CD4-positive, alpha-beta memory T cell (primary cell): ENCODE results near the gene ZDHHC13. TPM values are rescaled to one million over a fixed set of nuclear protein-coding genes. Genes with fewer than 3 reads are reported as not detected.

ENCODE experiments used
- CTCF ChIA-PET: fragments of 350-600 bp; sonication (Branson Sonifier 250); formaldehyde crosslinking; loops from one replicate; lab custom pipeline; 2021; ENCODE audit warnings: inconsistent platforms; ENCODE audit not compliant: partially characterized antibody; lab: Charles Lee
- POLR2A ChIA-PET: fragments of 350-600 bp; sonication (Branson Sonifier 250); formaldehyde crosslinking; loops from one replicate; lab custom pipeline; 2021; ENCODE audit not compliant: partially characterized antibody; lab: Charles Lee
- DNase-seq, 5 donors: peaks; one replicate each; pipeline versions ENCODE4 v3.0.0 to v3.0.0-alpha.2; 2020 to 2022; ENCODE audit warnings: mixed read lengths in 1 of 5
- H3K27ac ChIP-seq: one replicate; pipeline ENCODE4 v1.7.0; 2013; ENCODE audit warnings: low read depth, low read length
- H3K27me3 ChIP-seq: 2 replicates; pipeline ENCODE4 v1.7.0; 2013; ENCODE audit warnings: mild to moderate bottlenecking, low read length, moderate library complexity; ENCODE audit not compliant: insufficient read depth
- H3K36me3 ChIP-seq: 2 replicates; pipeline ENCODE4 v1.7.0; 2013; ENCODE audit warnings: mild to moderate bottlenecking, low read length, moderate library complexity; ENCODE audit not compliant: insufficient read depth
- H3K4me1 ChIP-seq: 2 replicates; pipeline ENCODE4 v1.7.0; 2013; ENCODE audit warnings: mild to moderate bottlenecking, low read length, moderate library complexity; ENCODE audit not compliant: insufficient read depth
- H3K4me3 ChIP-seq, 2 donors: one replicate each; pipeline ENCODE4 v1.7.0; 2013; ENCODE audit warnings: low read length in 2 of 2, mild to moderate bottlenecking in 1 of 2
- H3K9me3 ChIP-seq, 2 donors: one replicate each; pipeline ENCODE4 v1.7.0; 2013; ENCODE audit warnings: low read length in 2 of 2, control low read depth in 1 of 2; ENCODE audit not compliant: control insufficient read depth in 1 of 2
- H3K27ac Mint-ChIP-seq, 7 donors: one replicate each; pipeline ENCODE4 v1.8.0; 2020 to 2021; ENCODE audit warnings: mixed read lengths in 7 of 7, mild to moderate bottlenecking in 6 of 7, inconsistent platforms in 3 of 7, moderate library complexity in 3 of 7
- H3K27me3 Mint-ChIP-seq, 2 donors: one replicate each; pipeline ENCODE4 v1.8.0; 2020 to 2021; ENCODE audit warnings: mixed read lengths in 2 of 2
- H3K36me3 Mint-ChIP-seq, 2 donors: one replicate each; pipeline ENCODE4 v1.8.0; 2020 to 2021; ENCODE audit warnings: mixed read lengths in 2 of 2, inconsistent platforms in 1 of 2, mild to moderate bottlenecking in 1 of 2
- H3K4me1 Mint-ChIP-seq, 4 donors: one replicate each; pipeline ENCODE4 v1.8.0; 2020 to 2021; ENCODE audit warnings: mixed read lengths in 4 of 4, mild to moderate bottlenecking in 1 of 4
- H3K4me3 Mint-ChIP-seq, 8 donors: one replicate each; pipeline ENCODE4 v1.8.0; 2020 to 2021; ENCODE audit warnings: mixed read lengths in 8 of 8, mild to moderate bottlenecking in 7 of 8, moderate library complexity in 6 of 8, inconsistent platforms in 3 of 8
- H3K9me3 Mint-ChIP-seq, 8 donors: one replicate each; pipeline ENCODE4 v1.8.0; 2020 to 2021; ENCODE audit warnings: mixed read lengths in 8 of 8, mild to moderate bottlenecking in 5 of 8, inconsistent platforms in 3 of 8, moderate library complexity in 1 of 8
- intact Hi-C: fragments of 100-400 bp; cut with micrococcal nuclease; formaldehyde crosslinking; loops from one replicate; pipeline ENCODE4 v1.15.1; 2023
- polyA plus RNA-seq, 2 donors: library from polyadenylated mRNA; unstranded; fragments of 300-500 nt; fragmentation: Illumina TruSeq; gene quantifications; one replicate each; pipeline ENCODE4 v1.2.3, GENCODE V29; 2021
- total RNA-seq, 2 experiments: library from RNA; stranded (reverse); gene quantifications; one replicate each; pipeline ENCODE4 v1.2.3, GENCODE V29; 2021

Gene ZDHHC13
- total and polyA plus RNA-seq, 4 experiments from 2014 or later, result 9.4 to 16.1 (median 15.4) TPM

GRCh38 chr11:19176629-19177186 is 59.7 kb downstream of the ZDHHC13 start:
- Histone ChIP-seq H3K9me3 (no peaks in the 10 kb centered on the region), H3K27me3 (no peaks in the 10 kb centered on the region), H3K36me3 (peaks cover 13% of the 10 kb centered on the region), H3K4me3 (no peak overlapping the region), H3K4me1 (no peaks in the 10 kb centered on the region), H3K27ac (no peak overlapping the region)
- no peak overlapping the region for H3K27ac Mint-ChIP-seq
- no peak for DNase-seq
- intact Hi-C loops, result no loop called here
- H3K9me3 Mint-ChIP-seq, result no peaks in the 10 kb centered on the region
- no peaks in the 10 kb centered on the region for H3K27me3 Mint-ChIP-seq
- no peak overlapping the region for H3K4me3 Mint-ChIP-seq
- ChIA-PET POLR2A (no interaction called here), CTCF (no interaction called here)
- peaks cover 38 to 44% of the 10 kb centered on the region in 2 donors for H3K36me3 Mint-ChIP-seq
- H3K4me1 Mint-ChIP-seq, result no peaks in the 10 kb centered on the region

GRCh38 chr11:19181531-19182261 is 64.7 kb downstream of the ZDHHC13 start:
- DNase-seq, result no peak
- Mint-ChIP-seq H3K27me3 (no peaks in the 10 kb centered on the region), H3K4me3 (no peak overlapping the region), H3K4me1 (no peaks in the 10 kb centered on the region), H3K36me3 (peaks cover 5 to 18% of the 10 kb centered on the region in 2 donors), H3K27ac (no peak overlapping the region), H3K9me3 (no peaks in the 10 kb centered on the region)
- no peak overlapping the region for H3K27ac ChIP-seq
- ChIA-PET POLR2A (no interaction called here), CTCF (no interaction called here)
- H3K36me3 ChIP-seq, result no peaks in the 10 kb centered on the region
- H3K27me3 ChIP-seq, result no peaks in the 10 kb centered on the region
- H3K9me3 ChIP-seq, result no peaks in the 10 kb centered on the region
- no peaks in the 10 kb centered on the region for H3K4me1 ChIP-seq
- H3K4me3 ChIP-seq, result no peak overlapping the region
- intact Hi-C loops, result no loop called here

- H3K4me1 Mint-ChIP-seq, result no peaks in the 10 kb centered on the region
- intact Hi-C loops, result no loop called here
- Histone ChIP-seq H3K27me3 (no peaks in the 10 kb centered on the region), H3K36me3 (no peaks in the 10 kb centered on the region), H3K9me3 (no peaks in the 10 kb centered on the region), H3K4me3 (no peak overlapping the region), H3K4me1 (no peaks in the 10 kb centered on the region), H3K27ac (no peak overlapping the region)
- H3K9me3 Mint-ChIP-seq, result no peaks in the 10 kb centered on the region
- no peak overlapping the region for H3K27ac Mint-ChIP-seq
- ChIA-PET CTCF (no interaction called here), POLR2A (no interaction called here)
- DNase-seq, result no peak
- H3K36me3 Mint-ChIP-seq, result peaks cover 0 to 17% of the 10 kb centered on the region in 2 donors
- no peak overlapping the region for H3K4me3 Mint-ChIP-seq
- no peaks in the 10 kb centered on the region for H3K27me3 Mint-ChIP-seq
These were observed 66.7 kb downstream of the ZDHHC13 start for GRCh38 chr11:19183646-19184045.

- Histone ChIP-seq H3K27me3 (no peaks in the 10 kb centered on the region), H3K4me3 (no peak overlapping the region), H3K36me3 (no peaks in the 10 kb centered on the region), H3K4me1 (no peaks in the 10 kb centered on the region), H3K9me3 (no peaks in the 10 kb centered on the region), H3K27ac (no peak overlapping the region)
- Mint-ChIP-seq H3K36me3 (peaks cover 0 to 17% of the 10 kb centered on the region in 2 donors), H3K27me3 (no peaks in the 10 kb centered on the region), H3K4me1 (no peaks in the 10 kb centered on the region), H3K9me3 (no peaks in the 10 kb centered on the region), H3K27ac (no peak overlapping the region), H3K4me3 (no peak overlapping the region)
- ChIA-PET CTCF (no interaction called here), POLR2A (no interaction called here)
- intact Hi-C loops, result no loop called here
- no peak for DNase-seq
These were observed 68.1 kb downstream of the ZDHHC13 start for GRCh38 chr11:19185036-19185435.

- no peaks in the 10 kb centered on the region for H3K9me3 Mint-ChIP-seq
- H3K27ac Mint-ChIP-seq, result no peak overlapping the region
- no peaks in the 10 kb centered on the region for H3K4me1 Mint-ChIP-seq
- Histone ChIP-seq H3K4me3 (no peak overlapping the region), H3K4me1 (no peaks in the 10 kb centered on the region), H3K9me3 (no peaks in the 10 kb centered on the region), H3K27me3 (no peaks in the 10 kb centered on the region), H3K27ac (no peak overlapping the region), H3K36me3 (no peaks in the 10 kb centered on the region)
- DNase-seq, result no peak
- no peak overlapping the region for H3K4me3 Mint-ChIP-seq
- ChIA-PET CTCF (no interaction called here), POLR2A (no interaction called here)
- peaks cover 0 to 17% of the 10 kb centered on the region in 2 donors for H3K36me3 Mint-ChIP-seq
- H3K27me3 Mint-ChIP-seq, result no peaks in the 10 kb centered on the region
- intact Hi-C loops, result no loop called here
These were observed 68.6 kb downstream of the ZDHHC13 start for GRCh38 chr11:19185516-19186052.

- no peak overlapping the region for H3K27ac ChIP-seq
- intact Hi-C loops, result no loop called here
- no peaks in the 10 kb centered on the region for H3K9me3 ChIP-seq
- H3K9me3 Mint-ChIP-seq, result no peaks in the 10 kb centered on the region
- no peak overlapping the region for H3K27ac Mint-ChIP-seq
- no peaks in the 10 kb centered on the region for H3K27me3 ChIP-seq
- peaks cover 0 to 18% of the 10 kb centered on the region in 2 donors for H3K36me3 Mint-ChIP-seq
- H3K4me3 Mint-ChIP-seq, result no peak overlapping the region
- no peaks in the 10 kb centered on the region for H3K4me1 Mint-ChIP-seq
- no peak for DNase-seq
- no peaks in the 10 kb centered on the region for H3K27me3 Mint-ChIP-seq
- no peaks in the 10 kb centered on the region for H3K36me3 ChIP-seq
- H3K4me1 ChIP-seq, result no peaks in the 10 kb centered on the region
- POLR2A ChIA-PET, result no interaction called here
- CTCF ChIA-PET, result no interaction called here
- H3K4me3 ChIP-seq, result no peak overlapping the region
These were observed 70.3 kb downstream of the ZDHHC13 start for GRCh38 chr11:19187114-19187832.

GRCh38 chr11:19187833-19188258 is 70.9 kb downstream of the ZDHHC13 start:
- H3K9me3 Mint-ChIP-seq, result no peaks in the 10 kb centered on the region

More at GRCh38 chr11:19187833-19188258, 70.9 kb downstream of the ZDHHC13 start:
- intact Hi-C loops, result no loop called here
- H3K27me3 ChIP-seq, result no peaks in the 10 kb centered on the region
- H3K4me3 ChIP-seq, result no peak overlapping the region
- no peaks in the 10 kb centered on the region for H3K9me3 ChIP-seq
- H3K36me3 ChIP-seq, result no peaks in the 10 kb centered on the region
- H3K27ac Mint-ChIP-seq, result no peak overlapping the region
- DNase-seq, result no peak
- no peaks in the 10 kb centered on the region for H3K27me3 Mint-ChIP-seq
- no peaks in the 10 kb centered on the region for H3K4me1 ChIP-seq
- CTCF ChIA-PET, result no interaction called here
- no peaks in the 10 kb centered on the region for H3K4me1 Mint-ChIP-seq
- H3K36me3 Mint-ChIP-seq, result peaks cover 0 to 21% of the 10 kb centered on the region in 2 donors
- no peak overlapping the region for H3K4me3 Mint-ChIP-seq
- H3K27ac ChIP-seq, result no peak overlapping the region
- POLR2A ChIA-PET, result no interaction called here
